H9 (cell line): ENCODE measurements around the gene MAPKAP1. TPM values are rescaled to one million over a fixed set of nuclear protein-coding genes. Genes with fewer than 3 reads are reported as not detected.

Experiments
- DNase-seq: peaks from one replicate; pipeline ENCODE4 v3.0.0-alpha.2; 2017
- H2AFZ ChIP-seq: one replicate; pipeline ENCODE4 v1.6.1; 2013; ENCODE audit warnings: mild to moderate bottlenecking, low read length, control low read depth, moderate library complexity
- H2AK5ac ChIP-seq: 2 replicates; pipeline ENCODE4 v1.6.1; 2013; ENCODE audit warnings: low read length, control low read depth, mixed read lengths; ENCODE audit not compliant: insufficient read length
- H2BK120ac ChIP-seq: one replicate; pipeline ENCODE4 v1.6.1; 2013; ENCODE audit warnings: low read depth, mild to moderate bottlenecking, low read length, control low read depth, inconsistent platforms; ENCODE audit not compliant: poor library complexity, severe bottlenecking
- H2BK12ac ChIP-seq: 2 replicates; pipeline ENCODE4 v1.6.1; 2013; ENCODE audit warnings: low read length, control low read depth, mixed read lengths, low read depth; ENCODE audit not compliant: insufficient read length
- H2BK15ac ChIP-seq: 2 replicates; pipeline ENCODE4 v1.6.1; 2013; ENCODE audit warnings: low read depth, low read length, control low read depth
- H2BK20ac ChIP-seq: one replicate; pipeline ENCODE4 v1.6.1; 2013; ENCODE audit warnings: low read depth, mild to moderate bottlenecking, low read length, control low read depth, inconsistent platforms; ENCODE audit not compliant: poor library complexity, severe bottlenecking
- H2BK5ac ChIP-seq: 2 replicates; pipeline ENCODE4 v1.6.1; 2013; ENCODE audit warnings: low read length, control low read depth, mixed read lengths; ENCODE audit not compliant: insufficient read length
- H3K14ac ChIP-seq: 2 replicates; pipeline ENCODE4 v1.6.1; 2013; ENCODE audit warnings: low read length, control low read depth; ENCODE audit not compliant: insufficient read depth
- H3K18ac ChIP-seq: 2 replicates; pipeline ENCODE4 v1.6.1; 2013; ENCODE audit warnings: low read depth, mild to moderate bottlenecking, mixed read lengths, low read length, control low read depth; ENCODE audit not compliant: insufficient read length
- H3K23ac ChIP-seq: 2 replicates; pipeline ENCODE4 v1.6.1; 2013; ENCODE audit warnings: low read length, control low read depth, mixed read lengths, low read depth; ENCODE audit not compliant: insufficient read length
- H3K23me2 ChIP-seq: 2 replicates; pipeline ENCODE4 v1.6.1; 2013; ENCODE audit warnings: low read depth, mild to moderate bottlenecking, mixed read lengths, low read length, control low read depth; ENCODE audit not compliant: insufficient read length, poor library complexity, severe bottlenecking
- H3K27ac ChIP-seq: 2 replicates; pipeline ENCODE4 v1.5.1; 2013; ENCODE audit warnings: low read length, control low read depth, mixed read lengths, low read depth; ENCODE audit not compliant: insufficient read length
- H3K27me3 ChIP-seq: 2 replicates; pipeline ENCODE4 v1.6.1; 2013; ENCODE audit warnings: low read length, control low read depth, inconsistent platforms; ENCODE audit not compliant: insufficient read depth
- H3K4ac ChIP-seq: 2 replicates; pipeline ENCODE4 v1.6.1; 2013; ENCODE audit warnings: low read depth, mild to moderate bottlenecking, control low read depth, inconsistent platforms, low read length, moderate library complexity
- H3K4me1 ChIP-seq: 2 replicates; pipeline ENCODE4 v1.6.1; 2013; ENCODE audit warnings: low read length, control low read depth, inconsistent platforms; ENCODE audit not compliant: insufficient read depth
- H3K4me2 ChIP-seq: 2 replicates; pipeline ENCODE4 v1.6.1; 2013; ENCODE audit warnings: low read length, control low read depth, mixed read lengths; ENCODE audit not compliant: insufficient read length, insufficient read depth
- H3K56ac ChIP-seq: 2 replicates; pipeline ENCODE4 v1.6.1; 2013; ENCODE audit warnings: low read depth, mild to moderate bottlenecking, mixed read lengths, low read length, control low read depth; ENCODE audit not compliant: insufficient read length
- H3K79me1 ChIP-seq: 2 replicates; pipeline ENCODE4 v1.6.1; 2013; ENCODE audit warnings: low read depth, mild to moderate bottlenecking, moderate library complexity, low read length, control low read depth, inconsistent platforms; ENCODE audit not compliant: insufficient read depth, poor library complexity, severe bottlenecking
- H3K79me2 ChIP-seq: 2 replicates; pipeline ENCODE4 v1.6.1; 2013; ENCODE audit warnings: low read length, control low read depth, inconsistent platforms; ENCODE audit not compliant: insufficient read depth
- H3K9ac ChIP-seq: 2 replicates; pipeline ENCODE4 v1.6.1; 2013; ENCODE audit warnings: low read length, control low read depth, mixed read lengths; ENCODE audit not compliant: insufficient read length; ENCODE audit errors: extremely low read depth
- H3K9me3 ChIP-seq: one replicate; pipeline ENCODE4 v1.6.1; 2013; ENCODE audit warnings: low read depth, low read length, inconsistent platforms; ENCODE audit not compliant: control insufficient read depth
- H3T11ph ChIP-seq: one replicate; pipeline ENCODE4 v1.6.1; 2013; ENCODE audit warnings: mild to moderate bottlenecking, low read length, control low read depth, inconsistent platforms
- H4K20me1 ChIP-seq: one replicate; pipeline ENCODE4 v1.6.1; 2013; ENCODE audit not compliant: control insufficient read depth, insufficient read length, insufficient read depth
- H4K5ac ChIP-seq: 2 replicates; pipeline ENCODE4 v1.6.1; 2013; ENCODE audit warnings: low read depth, mild to moderate bottlenecking, mixed read lengths, low read length, control low read depth; ENCODE audit not compliant: insufficient read length
- H4K8ac ChIP-seq: replicated peaks from 2 replicates; pipeline ENCODE4 v1.6.1; 2013; ENCODE audit warnings: low read length, control low read depth, mixed read lengths, low read depth; ENCODE audit not compliant: insufficient read length
- H4K91ac ChIP-seq: 2 replicates; pipeline ENCODE4 v1.6.1; 2013; ENCODE audit warnings: low read depth, mild to moderate bottlenecking, moderate library complexity, mixed read lengths, low read length, control low read depth; ENCODE audit not compliant: insufficient read length
- H3K27ac Mint-ChIP-seq, 3 experiments: 2 replicates in 2 of 3; 3 replicates in 1 of 3; pipeline ENCODE4 v1.8.0; 2020 to 2021; ENCODE audit warnings: mixed read lengths in 3 of 3, mild to moderate bottlenecking in 1 of 3, moderate library complexity in 1 of 3
- H3K27me3 Mint-ChIP-seq: 2 replicates; pipeline ENCODE4 v1.8.0; 2021; ENCODE audit warnings: low read depth, mild to moderate bottlenecking, moderate library complexity, mixed read lengths
- H3K36me3 Mint-ChIP-seq, 3 experiments: 2 replicates in 2 of 3; 3 replicates in 1 of 3; pipeline ENCODE4 v1.8.0; 2020 to 2021; ENCODE audit warnings: low read depth in 3 of 3, mixed read lengths in 3 of 3; ENCODE audit not compliant: insufficient read depth in 1 of 3
- H3K4me1 Mint-ChIP-seq, 2 experiments: 2 replicates each; pipeline ENCODE4 v1.8.0; 2020; ENCODE audit warnings: mixed read lengths in 2 of 2
- H3K4me3 Mint-ChIP-seq, 2 experiments: 2 replicates in 1 of 2; 3 replicates in 1 of 2; pipeline ENCODE4 v1.8.0; 2020 to 2021; ENCODE audit warnings: mild to moderate bottlenecking in 2 of 2, mixed read lengths in 2 of 2, moderate library complexity in 1 of 2
- H3K9me3 Mint-ChIP-seq, 2 experiments: 2 replicates in 1 of 2; 3 replicates in 1 of 2; pipeline ENCODE4 v1.8.0; 2020; ENCODE audit warnings: mild to moderate bottlenecking in 2 of 2, mixed read lengths in 2 of 2, moderate library complexity in 1 of 2
- CTCF ChIP-seq: fragments of 200-600 bp; sonication (generic); conservative IDR thresholded peaks from 3 replicates; pipeline ENCODE4 v1.8.0; 2021; ENCODE audit warnings: antibody characterized with exemption, mild to moderate bottlenecking
- WGBS: extraction: QIAGEN DNeasy Blood & Tissue Kit; methylation state at CpG from one replicate; pipeline ENCODE4 v1.1.7; 2013; ENCODE audit warnings: missing lambda C conversion rate, low lambda C conversion rate, mixed read lengths; ENCODE audit not compliant: insufficient read length; ENCODE audit errors: extremely low coverage; 5-methylcytosine and 5-hydroxymethylcytosine counted together
- total RNA-seq: library from RNA; stranded (reverse); gene quantifications from 2 replicates; pipeline ENCODE4 v1.2.1, GENCODE V29; 2021

Gene MAPKAP1
- total RNA-seq, 1 experiment from 2014 or later: 97.0 TPM

GRCh38 chr9:125534971-125535701, 171.9 kb downstream of the MAPKAP1 start:
- no peaks in the 10 kb centered on the region for H3K36me3 Mint-ChIP-seq
- H3T11ph ChIP-seq: no peak overlapping the region
- H3K14ac ChIP-seq: no peak overlapping the region
- no peak overlapping the region for H2BK5ac ChIP-seq
- no CpG with 5 or more reads among the region's 4 CpGs for WGBS
- peaks cover 6 to 13% of the 10 kb centered on the region in 2 experiments for H3K4me1 Mint-ChIP-seq
- no peak overlapping the region for H2BK120ac ChIP-seq
- H3K9me3 ChIP-seq: no peaks in the 10 kb centered on the region
- no peak overlapping the region for H3K56ac ChIP-seq
- H4K5ac ChIP-seq: no peak overlapping the region
- H4K91ac ChIP-seq: no peak overlapping the region
- no peak overlapping the region for H3K27ac Mint-ChIP-seq
- H2AK5ac ChIP-seq: no peak overlapping the region
- H2BK15ac ChIP-seq: no peak overlapping the region
- H4K20me1 ChIP-seq: no peaks in the 10 kb centered on the region
- no peak overlapping the region for H3K4ac ChIP-seq
- H3K27me3 Mint-ChIP-seq: no peaks in the 10 kb centered on the region
- H3K79me1 ChIP-seq: no peaks in the 10 kb centered on the region
- no peaks in the 10 kb centered on the region for H3K4me1 ChIP-seq
- H3K4me3 Mint-ChIP-seq: no peak overlapping the region
- no peaks in the 10 kb centered on the region; the same call in 1 of the 2 replicates for H3K79me2 ChIP-seq
- H3K23ac ChIP-seq: no peak overlapping the region
- H2BK20ac ChIP-seq: no peak overlapping the region
- no peak overlapping the region for H3K4me2 ChIP-seq
- H3K23me2 ChIP-seq: no peaks in the 10 kb centered on the region
- H4K8ac ChIP-seq: no peak overlapping the region
- H2AFZ ChIP-seq: no peak overlapping the region
- H3K18ac ChIP-seq: no peak overlapping the region
- no peak overlapping the region for H2BK12ac ChIP-seq
- H3K27me3 ChIP-seq: no peaks in the 10 kb centered on the region
- no peaks in the 10 kb centered on the region for H3K9me3 Mint-ChIP-seq
- no peak for DNase-seq
- H3K27ac ChIP-seq: no peak overlapping the region
- no peak for TF ChIP-seq CTCF
- no peak overlapping the region for H3K9ac ChIP-seq
